ENCODE measurements around the gene DCTN2. TPM values are rescaled to one million over a fixed set of nuclear protein-coding genes. Genes with fewer than 3 reads are reported as not detected.
"Not testable (repeated sequence)": the region's sequence is repeated elsewhere in the genome, so short reads cannot be mapped to it uniquely, and the experiment has no call there.

Gene DCTN2
- total and polyA plus RNA-seq, 4 donors = 122 to 159 (median 133) TPM

GRCh38 chr12:57571926-57572762, 25.2 kb upstream of the DCTN2 start:
- Histone ChIP-seq H3K9me3 (ENCODE audit: control insufficient read depth, low read length) (no peaks in the 10 kb centered on the region), H3K27me3 (ENCODE audit: control insufficient read depth in 1 of 2, insufficient read depth in 2 of 2, low read length in 1 of 2) (no peaks in the 10 kb centered on the region), H3K4me1 (ENCODE audit: control insufficient read depth in 1 of 2, insufficient read depth in 2 of 2, low read length in 2 of 2) (no peaks in the 10 kb centered on the region), H3K36me3 (ENCODE audit: control insufficient read depth in 1 of 2, insufficient read depth in 2 of 2, low read length in 1 of 2) (no peaks in the 10 kb centered on the region), H3K27ac (ENCODE audit: low read depth in 1 of 2, low read length in 2 of 2) (no peak overlapping the region), H3K4me3 (ENCODE audit: low read length in 2 of 2) (no peak overlapping the region)
- WGBS, 2 donors = 87 to 88% methylated on average over 12 of the region's 12 CpGs
- DNase-seq = no peak
- intact Hi-C loops (cut with DNase I) = no loop called here
- ATAC-seq (ENCODE audit: low FRiP score) = no peak

- WGBS, 2 donors = 86 to 87% methylated on average over 13 of the region's 13 CpGs
Observed at GRCh38 chr12:57570438-57570837, 23.4 kb upstream of the DCTN2 start.

GRCh38 chr12:57569858-57570257, 22.9 kb upstream of the DCTN2 start:
- DNase-seq (no peak), ATAC-seq (ENCODE audit: low FRiP score) (no peak)
- intact Hi-C loops (cut with DNase I) = no loop called here
- H3K4me1 ChIP-seq (ENCODE audit: control insufficient read depth in 1 of 2, insufficient read depth in 2 of 2, low read length in 2 of 2) = no peaks in the 10 kb centered on the region
- no peak overlapping the region for H3K4me3 ChIP-seq (ENCODE audit: low read length in 2 of 2)
- H3K27ac ChIP-seq (ENCODE audit: low read depth in 1 of 2, low read length in 2 of 2) = no peak overlapping the region
- H3K36me3 ChIP-seq (ENCODE audit: control insufficient read depth in 1 of 2, insufficient read depth in 2 of 2, low read length in 1 of 2) = no peaks in the 10 kb centered on the region
- WGBS, 2 donors = 86 to 88% methylated on average over 18 of the region's 18 CpGs
- H3K9me3 ChIP-seq (ENCODE audit: control insufficient read depth, low read length) = no peaks in the 10 kb centered on the region
- no peaks in the 10 kb centered on the region for H3K27me3 ChIP-seq (ENCODE audit: control insufficient read depth in 1 of 2, insufficient read depth in 2 of 2, low read length in 1 of 2)

More at GRCh38 chr12:57570438-57570837, 23.4 kb upstream of the DCTN2 start:
- H3K27me3 ChIP-seq (ENCODE audit: control insufficient read depth in 1 of 2, insufficient read depth in 2 of 2, low read length in 1 of 2); H3K9me3 ChIP-seq (ENCODE audit: control insufficient read depth, low read length); H3K4me1 ChIP-seq (ENCODE audit: control insufficient read depth in 1 of 2, insufficient read depth in 2 of 2, low read length in 2 of 2); H3K4me3 ChIP-seq (ENCODE audit: low read length in 2 of 2); H3K27ac ChIP-seq (ENCODE audit: low read depth in 1 of 2, low read length in 2 of 2); H3K36me3 ChIP-seq (ENCODE audit: control insufficient read depth in 1 of 2, insufficient read depth in 2 of 2, low read length in 1 of 2); intact Hi-C loops (cut with DNase I); DNase-seq; ATAC-seq (ENCODE audit: low FRiP score): not testable (repeated sequence)

- H3K4me3 ChIP-seq (ENCODE audit: low read length in 2 of 2) = no peak overlapping the region
- DNase-seq = no peak
- 69 to 74% methylated on average over 6 of the region's 6 CpGs for WGBS, 2 donors
Observed at GRCh38 chr12:57568838-57569237, 21.8 kb upstream of the DCTN2 start.

GRCh38 chr12:57564178-57564740, 17.3 kb upstream of the DCTN2 start:
- no peak overlapping the region for H3K4me3 ChIP-seq (ENCODE audit: low read length in 2 of 2)
- no peaks in the 10 kb centered on the region for H3K4me1 ChIP-seq (ENCODE audit: control insufficient read depth in 1 of 2, insufficient read depth in 2 of 2, low read length in 2 of 2)
- no peak overlapping the region for H3K27ac ChIP-seq (ENCODE audit: low read depth in 1 of 2, low read length in 2 of 2)
- ATAC-seq (ENCODE audit: low FRiP score) (no peak), DNase-seq (no peak)
- H3K27me3 ChIP-seq (ENCODE audit: control insufficient read depth in 1 of 2, insufficient read depth in 2 of 2, low read length in 1 of 2) = no peaks in the 10 kb centered on the region
- H3K36me3 ChIP-seq (ENCODE audit: control insufficient read depth in 1 of 2, insufficient read depth in 2 of 2, low read length in 1 of 2) = peaks cover 0 to 3% of the 10 kb centered on the region in 2 donors
- 81 to 83% methylated on average over 7 of the region's 7 CpGs for WGBS, 2 donors
- intact Hi-C loops (cut with DNase I) = no loop called here
- H3K9me3 ChIP-seq (ENCODE audit: control insufficient read depth, low read length) = no peaks in the 10 kb centered on the region

More at GRCh38 chr12:57568838-57569237, 21.8 kb upstream of the DCTN2 start:
- no peak overlapping the region for H3K27ac ChIP-seq (ENCODE audit: low read depth in 1 of 2, low read length in 2 of 2)
- ATAC-seq (ENCODE audit: low FRiP score) = no peak
- peaks cover 0 to 2% of the 10 kb centered on the region in 2 donors for H3K36me3 ChIP-seq (ENCODE audit: control insufficient read depth in 1 of 2, insufficient read depth in 2 of 2, low read length in 1 of 2)
- no peaks in the 10 kb centered on the region for H3K9me3 ChIP-seq (ENCODE audit: control insufficient read depth, low read length)
- no peaks in the 10 kb centered on the region for H3K4me1 ChIP-seq (ENCODE audit: control insufficient read depth in 1 of 2, insufficient read depth in 2 of 2, low read length in 2 of 2)
- intact Hi-C loops (cut with DNase I) = no loop called here
- no peaks in the 10 kb centered on the region for H3K27me3 ChIP-seq (ENCODE audit: control insufficient read depth in 1 of 2, insufficient read depth in 2 of 2, low read length in 1 of 2)

GRCh38 chr12:57563358-57563757, 16.4 kb upstream of the DCTN2 start:
- H3K4me3 ChIP-seq (ENCODE audit: low read length in 2 of 2) = no peak overlapping the region
- ATAC-seq (ENCODE audit: low FRiP score) (no peak), DNase-seq (no peak)
- no peaks in the 10 kb centered on the region for H3K27me3 ChIP-seq (ENCODE audit: control insufficient read depth in 1 of 2, insufficient read depth in 2 of 2, low read length in 1 of 2)
- peaks cover 0 to 3% of the 10 kb centered on the region in 2 donors for H3K36me3 ChIP-seq (ENCODE audit: control insufficient read depth in 1 of 2, insufficient read depth in 2 of 2, low read length in 1 of 2)
- WGBS, 2 donors = 39 to 41% methylated on average over 4 of the region's 4 CpGs
- intact Hi-C loops (cut with DNase I) = no loop called here
- no peaks in the 10 kb centered on the region for H3K9me3 ChIP-seq (ENCODE audit: control insufficient read depth, low read length)
- H3K27ac ChIP-seq (ENCODE audit: low read depth in 1 of 2, low read length in 2 of 2) = no peak overlapping the region
- no peaks in the 10 kb centered on the region for H3K4me1 ChIP-seq (ENCODE audit: control insufficient read depth in 1 of 2, insufficient read depth in 2 of 2, low read length in 2 of 2)

GRCh38 chr12:57561117-57561516, 14.1 kb upstream of the DCTN2 start:
- ATAC-seq (ENCODE audit: low FRiP score); H3K9me3 ChIP-seq (ENCODE audit: control insufficient read depth, low read length); H3K27ac ChIP-seq (ENCODE audit: low read depth in 1 of 2, low read length in 2 of 2); H3K27me3 ChIP-seq (ENCODE audit: control insufficient read depth in 1 of 2, insufficient read depth in 2 of 2, low read length in 1 of 2); H3K4me1 ChIP-seq (ENCODE audit: control insufficient read depth in 1 of 2, insufficient read depth in 2 of 2, low read length in 2 of 2); H3K36me3 ChIP-seq (ENCODE audit: control insufficient read depth in 1 of 2, insufficient read depth in 2 of 2, low read length in 1 of 2); DNase-seq; intact Hi-C loops (cut with DNase I); H3K4me3 ChIP-seq (ENCODE audit: low read length in 2 of 2): not testable (repeated sequence)
- WGBS, 2 donors = 64% methylated on average over 1 of the region's 1 CpG

GRCh38 chr12:57560516-57560915, 13.5 kb upstream of the DCTN2 start:
- Histone ChIP-seq H3K9me3 (ENCODE audit: control insufficient read depth, low read length) (no peaks in the 10 kb centered on the region), H3K27me3 (ENCODE audit: control insufficient read depth in 1 of 2, insufficient read depth in 2 of 2, low read length in 1 of 2) (no peaks in the 10 kb centered on the region), H3K36me3 (ENCODE audit: control insufficient read depth in 1 of 2, insufficient read depth in 2 of 2, low read length in 1 of 2) (peaks cover 0 to 3% of the 10 kb centered on the region in 2 donors), H3K4me3 (ENCODE audit: low read length in 2 of 2) (no peak overlapping the region), H3K4me1 (ENCODE audit: control insufficient read depth in 1 of 2, insufficient read depth in 2 of 2, low read length in 2 of 2) (no peaks in the 10 kb centered on the region), H3K27ac (ENCODE audit: low read depth in 1 of 2, low read length in 2 of 2) (no peak overlapping the region)
- no peak for DNase-seq
- ATAC-seq (ENCODE audit: low FRiP score) = no peak
- 92 to 97% methylated on average over 2 of the region's 2 CpGs for WGBS, 2 donors
- intact Hi-C loops (cut with DNase I) = no loop called here

GRCh38 chr12:57558864-57559263, 11.9 kb upstream of the DCTN2 start:
- Histone ChIP-seq H3K27ac (ENCODE audit: low read depth in 1 of 2, low read length in 2 of 2) (no peak overlapping the region), H3K4me1 (ENCODE audit: control insufficient read depth in 1 of 2, insufficient read depth in 2 of 2, low read length in 2 of 2) (no peaks in the 10 kb centered on the region), H3K4me3 (ENCODE audit: low read length in 2 of 2) (no peak overlapping the region), H3K36me3 (ENCODE audit: control insufficient read depth in 1 of 2, insufficient read depth in 2 of 2, low read length in 1 of 2) (peaks cover 0 to 1% of the 10 kb centered on the region in 2 donors), H3K9me3 (ENCODE audit: control insufficient read depth, low read length) (no peaks in the 10 kb centered on the region), H3K27me3 (ENCODE audit: control insufficient read depth in 1 of 2, insufficient read depth in 2 of 2, low read length in 1 of 2) (no peaks in the 10 kb centered on the region)
- ATAC-seq (ENCODE audit: low FRiP score) (no peak), DNase-seq (no peak)
- intact Hi-C loops (cut with DNase I) = no loop called here
- WGBS, 2 donors = 89 to 92% methylated on average over 4 of the region's 4 CpGs

All from aorta (tissue), 5 donors.